Measurements from ENCODE around the gene PIGM. TPM values are rescaled to one million over a fixed set of nuclear protein-coding genes. Genes with fewer than 3 reads are reported as not detected.

The PIGM gene
- total and polyA plus RNA-seq, 2 experiments from 2014 or later, result 5.0 TPM

DNA sequence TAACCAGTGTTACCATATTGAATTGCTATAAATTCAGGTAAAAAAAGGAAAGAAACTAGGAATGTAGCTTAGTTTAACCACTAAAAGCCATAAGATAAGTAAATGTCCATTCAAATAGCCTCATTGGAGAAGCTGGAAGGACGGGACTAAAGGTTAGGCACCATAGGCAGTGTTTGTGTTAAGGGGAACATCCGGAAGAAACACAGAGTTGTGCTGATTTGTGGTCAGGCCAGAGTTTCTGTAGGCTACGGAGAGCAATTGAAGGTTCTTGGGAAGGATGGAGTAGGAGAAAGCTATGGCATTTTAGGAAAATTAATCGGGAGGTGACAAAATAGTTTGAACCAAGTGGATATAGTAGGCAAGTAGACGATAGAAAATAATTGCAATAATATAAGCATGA lies 39.5 kb upstream of the PIGM start:
- H3K4me3 ChIP-seq, result peak overlapping the region; percentile 87; the same call in 1 of the 2 replicates
- H4K20me1 ChIP-seq (replicated peaks; ENCODE audit: insufficient read depth), result no peaks in the 10 kb centered on the region
- Mint-ChIP-seq H3K4me1 (peaks cover 30% of the 10 kb centered on the region), H3K27ac (no peak overlapping the region), H3K36me3 (ENCODE audit: low read depth) (no peaks in the 10 kb centered on the region), H3K4me3 (no peak overlapping the region), H3K27me3 (ENCODE audit: insufficient read depth, low read depth, poor library complexity) (peaks cover 16% of the 10 kb centered on the region), H3K9me3 (no peaks in the 10 kb centered on the region; the same call in 2 of the 3 replicates)
- H3F3A ChIP-seq (replicated peaks; ENCODE audit: low read depth), result peaks cover 4% of the 10 kb centered on the region; the same call in 1 of the 2 replicates
- DNase-seq (ENCODE audit: low spot score) (no peak), ATAC-seq (no peak)
- peaks cover 21% of the 10 kb centered on the region for H3K4me1 ChIP-seq (ENCODE audit: insufficient read depth)
- H3K27me3 ChIP-seq (ENCODE audit: insufficient read depth), result peaks cover 48% of the 10 kb centered on the region
- H3K4me2 ChIP-seq, result peak overlapping the region; percentile 83
- H3K36me3 ChIP-seq (ENCODE audit: insufficient read depth), result no peaks in the 10 kb centered on the region
- H3K79me2 ChIP-seq (replicated peaks; ENCODE audit: insufficient read depth), result no peaks in the 10 kb centered on the region
- H3K9me2 ChIP-seq (ENCODE audit: insufficient read depth), result no peaks in the 10 kb centered on the region
- H2AFZ ChIP-seq, result peak overlapping the region; percentile 97
- TF ChIP-seq REST (IDR thresholded peaks at IDR 0.05; ENCODE audit: unreplicated experiment) (no peak), EZH2phosphoT487 (IDR thresholded peaks at IDR 0.05; ENCODE audit: unreplicated experiment) (no peak), CREB1 (CRISPR knock-in tag; IDR thresholded peaks at IDR 0.05; ENCODE audit: low read depth) (no peak), NANOG (IDR thresholded peaks at IDR 0.05; ENCODE audit: borderline replicate concordance) (no peak), ZNF331 (CRISPR knock-in tag; IDR thresholded peaks at IDR 0.05; ENCODE audit: low read depth) (no peak), ZNF114 (CRISPR knock-in tag; IDR thresholded peaks at IDR 0.05) (no peak), JUNB (IDR thresholded peaks at IDR 0.05; ENCODE audit: unreplicated experiment) (no peak), POLR2AphosphoS5 (IDR thresholded peaks at IDR 0.05; ENCODE audit: low read depth) (no peak), EZH2 (IDR thresholded peaks at IDR 0.05; ENCODE audit: low read depth, unreplicated experiment) (no peak), ETS1 (IDR thresholded peaks at IDR 0.05) (no peak), STAT1 (IDR thresholded peaks at IDR 0.05; ENCODE audit: unreplicated experiment) (no peak)
- TF ChIP-seq, protein P1, sequence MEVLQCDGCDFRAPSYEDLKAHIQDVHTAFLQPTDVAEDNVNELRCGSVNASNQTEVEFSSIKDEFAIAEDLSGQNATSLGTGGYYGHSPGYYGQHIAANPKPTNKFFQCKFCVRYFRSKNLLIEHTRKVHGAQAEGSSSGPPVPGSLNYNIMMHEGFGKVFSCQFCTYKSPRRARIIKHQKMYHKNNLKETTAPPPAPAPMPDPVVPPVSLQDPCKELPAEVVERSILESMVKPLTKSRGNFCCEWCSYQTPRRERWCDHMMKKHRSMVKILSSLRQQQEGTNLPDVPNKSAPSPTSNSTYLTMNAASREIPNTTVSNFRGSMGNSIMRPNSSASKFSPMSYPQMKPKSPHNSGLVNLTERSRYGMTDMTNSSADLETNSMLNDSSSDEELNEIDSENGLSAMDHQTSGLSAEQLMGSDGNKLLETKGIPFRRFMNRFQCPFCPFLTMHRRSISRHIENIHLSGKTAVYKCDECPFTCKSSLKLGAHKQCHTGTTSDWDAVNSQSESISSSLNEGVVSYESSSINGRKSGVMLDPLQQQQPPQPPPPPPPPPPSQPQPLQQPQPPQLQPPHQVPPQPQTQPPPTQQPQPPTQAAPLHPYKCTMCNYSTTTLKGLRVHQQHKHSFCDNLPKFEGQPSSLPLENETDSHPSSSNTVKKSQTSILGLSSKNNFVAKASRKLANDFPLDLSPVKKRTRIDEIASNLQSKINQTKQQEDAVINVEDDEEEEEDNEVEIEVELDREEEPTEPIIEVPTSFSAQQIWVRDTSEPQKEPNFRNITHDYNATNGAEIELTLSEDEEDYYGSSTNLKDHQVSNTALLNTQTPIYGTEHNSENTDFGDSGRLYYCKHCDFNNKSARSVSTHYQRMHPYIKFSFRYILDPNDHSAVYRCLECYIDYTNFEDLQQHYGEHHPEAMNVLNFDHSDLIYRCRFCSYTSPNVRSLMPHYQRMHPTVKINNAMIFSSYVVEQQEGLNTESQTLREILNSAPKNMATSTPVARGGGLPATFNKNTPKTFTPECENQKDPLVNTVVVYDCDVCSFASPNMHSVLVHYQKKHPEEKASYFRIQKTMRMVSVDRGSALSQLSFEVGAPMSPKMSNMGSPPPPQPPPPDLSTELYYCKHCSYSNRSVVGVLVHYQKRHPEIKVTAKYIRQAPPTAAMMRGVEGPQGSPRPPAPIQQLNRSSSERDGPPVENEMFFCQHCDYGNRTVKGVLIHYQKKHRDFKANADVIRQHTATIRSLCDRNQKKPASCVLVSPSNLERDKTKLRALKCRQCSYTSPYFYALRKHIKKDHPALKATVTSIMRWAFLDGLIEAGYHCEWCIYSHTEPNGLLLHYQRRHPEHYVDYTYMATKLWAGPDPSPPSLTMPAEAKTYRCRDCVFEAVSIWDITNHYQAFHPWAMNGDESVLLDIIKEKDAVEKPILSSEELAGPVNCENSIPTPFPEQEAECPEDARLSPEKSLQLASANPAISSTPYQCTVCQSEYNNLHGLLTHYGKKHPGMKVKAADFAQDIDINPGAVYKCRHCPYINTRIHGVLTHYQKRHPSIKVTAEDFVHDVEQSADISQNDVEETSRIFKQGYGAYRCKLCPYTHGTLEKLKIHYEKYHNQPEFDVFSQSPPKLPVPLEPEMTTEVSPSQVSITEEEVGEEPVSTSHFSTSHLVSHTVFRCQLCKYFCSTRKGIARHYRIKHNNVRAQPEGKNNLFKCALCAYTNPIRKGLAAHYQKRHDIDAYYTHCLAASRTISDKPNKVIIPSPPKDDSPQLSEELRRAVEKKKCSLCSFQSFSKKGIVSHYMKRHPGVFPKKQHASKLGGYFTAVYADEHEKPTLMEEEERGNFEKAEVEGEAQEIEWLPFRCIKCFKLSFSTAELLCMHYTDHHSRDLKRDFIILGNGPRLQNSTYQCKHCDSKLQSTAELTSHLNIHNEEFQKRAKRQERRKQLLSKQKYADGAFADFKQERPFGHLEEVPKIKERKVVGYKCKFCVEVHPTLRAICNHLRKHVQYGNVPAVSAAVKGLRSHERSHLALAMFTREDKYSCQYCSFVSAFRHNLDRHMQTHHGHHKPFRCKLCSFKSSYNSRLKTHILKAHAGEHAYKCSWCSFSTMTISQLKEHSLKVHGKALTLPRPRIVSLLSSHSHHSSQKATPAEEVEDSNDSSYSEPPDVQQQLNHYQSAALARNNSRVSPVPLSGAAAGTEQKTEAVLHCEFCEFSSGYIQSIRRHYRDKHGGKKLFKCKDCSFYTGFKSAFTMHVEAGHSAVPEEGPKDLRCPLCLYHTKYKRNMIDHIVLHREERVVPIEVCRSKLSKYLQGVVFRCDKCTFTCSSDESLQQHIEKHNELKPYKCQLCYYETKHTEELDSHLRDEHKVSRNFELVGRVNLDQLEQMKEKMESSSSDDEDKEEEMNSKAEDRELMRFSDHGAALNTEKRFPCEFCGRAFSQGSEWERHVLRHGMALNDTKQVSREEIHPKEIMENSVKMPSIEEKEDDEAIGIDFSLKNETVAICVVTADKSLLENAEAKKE (CRISPR knock-in tag; IDR thresholded peaks at IDR 0.05), result no peak
- TF ChIP-seq, protein P2, sequence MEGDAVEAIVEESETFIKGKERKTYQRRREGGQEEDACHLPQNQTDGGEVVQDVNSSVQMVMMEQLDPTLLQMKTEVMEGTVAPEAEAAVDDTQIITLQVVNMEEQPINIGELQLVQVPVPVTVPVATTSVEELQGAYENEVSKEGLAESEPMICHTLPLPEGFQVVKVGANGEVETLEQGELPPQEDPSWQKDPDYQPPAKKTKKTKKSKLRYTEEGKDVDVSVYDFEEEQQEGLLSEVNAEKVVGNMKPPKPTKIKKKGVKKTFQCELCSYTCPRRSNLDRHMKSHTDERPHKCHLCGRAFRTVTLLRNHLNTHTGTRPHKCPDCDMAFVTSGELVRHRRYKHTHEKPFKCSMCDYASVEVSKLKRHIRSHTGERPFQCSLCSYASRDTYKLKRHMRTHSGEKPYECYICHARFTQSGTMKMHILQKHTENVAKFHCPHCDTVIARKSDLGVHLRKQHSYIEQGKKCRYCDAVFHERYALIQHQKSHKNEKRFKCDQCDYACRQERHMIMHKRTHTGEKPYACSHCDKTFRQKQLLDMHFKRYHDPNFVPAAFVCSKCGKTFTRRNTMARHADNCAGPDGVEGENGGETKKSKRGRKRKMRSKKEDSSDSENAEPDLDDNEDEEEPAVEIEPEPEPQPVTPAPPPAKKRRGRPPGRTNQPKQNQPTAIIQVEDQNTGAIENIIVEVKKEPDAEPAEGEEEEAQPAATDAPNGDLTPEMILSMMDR (conservative IDR thresholded peaks at IDR 0.05; ENCODE audit: low read depth in 2 of 2), result no peak
- no peak overlapping the region for H3K27ac ChIP-seq (ENCODE audit: low read depth)

All from GM23338 (cell line).